Measurements from ENCODE around the gene CAPN12.

CAPN12 gene

GRCh38 chr19:38709671-38710415, 34.4 kb downstream of the CAPN12 start:
- DNase-seq = no peak

- no peak for DNase-seq
These were observed 35.2 kb downstream of the CAPN12 start for GRCh38 chr19:38709119-38709518.

GRCh38 chr19:38708413-38709024, 35.8 kb downstream of the CAPN12 start:
- no peak for DNase-seq

- no peak for DNase-seq
These were observed 36.7 kb downstream of the CAPN12 start for GRCh38 chr19:38707512-38708114.

- DNase-seq = no peak
These were observed 37.3 kb downstream of the CAPN12 start for GRCh38 chr19:38706792-38707511.

GRCh38 chr19:38705197-38706019, 38.9 kb downstream of the CAPN12 start:
- DNase-seq = no peak

GRCh38 chr19:38704488-38705026, 39.7 kb downstream of the CAPN12 start:
- no peak for DNase-seq

- no peak for DNase-seq
These were observed 40.8 kb downstream of the CAPN12 start for GRCh38 chr19:38703509-38703908.

GRCh38 chr19:38702278-38702677, 42.0 kb downstream of the CAPN12 start:
- DNase-seq = no peak

GRCh38 chr19:38701455-38702063, 42.7 kb downstream of the CAPN12 start:
- DNase-seq = no peak

GRCh38 chr19:38700902-38701454, 43.3 kb downstream of the CAPN12 start:
- DNase-seq = no peak

- DNase-seq = no peak
These were observed 43.8 kb downstream of the CAPN12 start for GRCh38 chr19:38700350-38700901.

- DNase-seq = no peak
These were observed 44.5 kb downstream of the CAPN12 start for GRCh38 chr19:38699647-38700349.

GRCh38 chr19:38699027-38699346, 45.3 kb downstream of the CAPN12 start:
- DNase-seq = no peak

- DNase-seq = no peak
These were observed 45.8 kb downstream of the CAPN12 start for GRCh38 chr19:38698225-38699026.

- no peak for DNase-seq
These were observed 46.6 kb downstream of the CAPN12 start for GRCh38 chr19:38697641-38698071.

GRCh38 chr19:38697197-38697596, 47.1 kb downstream of the CAPN12 start:
- no peak for DNase-seq

GRCh38 chr19:38696729-38697055, 47.6 kb downstream of the CAPN12 start:
- no peak for DNase-seq

GRCh38 chr19:38695832-38696728, 48.2 kb downstream of the CAPN12 start:
- no peak for DNase-seq

Measured in activated CD4-positive, alpha-beta T cell treated with anti-CD3 and anti-CD28 coated beads, Interleukin-2, amount 50 U/mL, for 1 hour (primary cell).